A549 treated with ZK216348 at 1 μM for 4 hours (cell line): Measurements from ENCODE around the gene ATP5IF1. TPM values are rescaled to one million over a fixed set of nuclear protein-coding genes. Genes with fewer than 3 reads are reported as not detected.

ENCODE experiments used
- total RNA-seq: library from RNA; stranded (reverse); fragments of 200-300 nt; extraction: Qiagen RNA extraction; gene quantifications from 5 replicates; pipeline ENCODE4 v1.2.3, GENCODE V29; 2022; ENCODE audit warnings: low read depth

Gene ATP5IF1
- 149 to 183 TPM (median 163 TPM) in 5 replicates for total RNA-seq

GRCh38 chr1:28235755-28236655 lies at the start of gene ATP5IF1:
ATP5IF1 (plus strand) TSS chr1:28236124; CDS start chr1:28236184, 60 bp downstream.

DNA sequence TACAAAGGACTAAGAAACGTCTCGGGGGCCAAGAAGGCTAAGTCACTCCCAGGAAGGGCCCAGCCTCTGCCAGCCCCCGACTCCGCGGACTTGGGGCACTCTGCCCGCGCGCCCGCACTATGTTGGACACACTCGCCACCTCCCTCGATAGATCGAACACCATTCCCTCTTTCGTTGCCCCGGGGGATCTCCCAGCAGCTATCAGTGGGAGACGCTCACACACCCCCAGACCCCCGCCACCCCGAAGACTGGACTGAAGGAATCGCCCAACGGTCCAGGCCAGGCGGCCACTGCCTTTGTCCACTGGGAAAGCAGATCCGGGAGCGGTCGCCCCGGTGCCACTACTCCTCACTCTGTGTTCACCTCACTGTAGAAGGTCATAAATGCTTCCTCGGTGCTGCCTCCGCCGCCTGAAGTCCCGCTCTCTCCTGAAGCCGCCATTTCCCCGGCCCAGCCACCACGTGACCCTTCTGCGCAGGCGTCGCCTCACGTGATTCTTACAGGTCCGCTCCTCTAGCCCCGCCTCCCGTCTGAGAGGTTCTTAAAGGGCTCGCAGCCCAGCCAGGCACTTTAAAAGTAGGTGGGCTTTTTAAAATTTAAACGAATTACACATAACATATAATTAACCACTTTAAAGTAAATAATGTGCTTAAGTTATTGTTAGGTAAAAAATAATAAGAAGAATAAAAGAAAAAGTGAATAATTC lies 3.2 kb upstream of the ATP5IF1 start, which contains the start of gene DNAJC8:
TSS of gene DNAJC8 (minus strand) at position 472 of the 706 bp plus-strand sequence. CDS start at position 441, 31 bp downstream.

DNA sequence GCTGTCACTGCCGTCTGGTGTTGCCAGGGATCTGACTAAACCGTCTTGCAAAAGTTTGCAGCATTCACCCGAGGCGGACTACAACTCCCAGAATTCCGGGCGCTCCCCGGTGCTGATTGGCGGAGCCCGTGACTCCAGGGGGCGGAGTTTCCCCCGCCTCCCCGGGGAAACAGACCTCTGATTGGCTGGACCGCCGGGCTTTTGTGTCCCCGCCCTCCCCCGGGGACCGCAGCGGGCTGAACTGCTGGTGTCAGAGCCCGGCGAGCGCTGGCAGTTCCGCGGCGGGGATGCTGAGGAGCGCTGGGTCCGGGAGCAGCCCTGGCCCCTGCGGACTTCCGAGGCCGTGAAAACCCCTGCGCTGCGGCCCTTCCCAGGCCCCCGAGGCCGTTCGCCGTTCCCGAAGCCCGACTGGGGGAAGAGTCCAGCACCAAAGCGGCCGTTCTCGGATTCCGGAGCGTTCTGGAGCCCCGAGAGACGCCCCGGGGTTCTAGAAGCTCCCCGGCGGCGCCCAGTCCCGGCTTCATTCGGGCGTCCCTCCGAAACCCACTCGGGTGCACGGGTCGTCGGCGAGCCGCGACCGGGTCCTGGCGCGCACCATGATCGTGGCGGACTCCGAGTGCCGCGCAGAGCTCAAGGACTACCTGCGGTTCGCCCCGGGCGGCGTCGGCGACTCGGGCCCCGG lies 23.5 kb downstream of the ATP5IF1 start, which contains the start of gene SESN2:
TSS of gene SESN2 (plus strand) at position 267 of the 682 bp plus-strand sequence. CDS start at position 597, 330 bp downstream.

Other genes starting within 250 kb of the ATP5IF1 start
- gene EYA3, start 147.5 kb upstream of the ATP5IF1 start, total RNA-seq: 5.2 to 7.0 TPM (median 6.2 TPM) in 5 replicates
- gene PTAFR, start 59.4 kb upstream of the ATP5IF1 start, total RNA-seq: 0.13 to 0.36 TPM (median 0.20 TPM) in 5 replicates
- 70.6 to 86.4 TPM (median 78.1 TPM) in 5 replicates for gene DNAJC8, start 3.1 kb upstream of the ATP5IF1 start, total RNA-seq
- gene SESN2, start 23.4 kb downstream of the ATP5IF1 start, total RNA-seq: 5.7 to 9.8 TPM (median 7.5 TPM) in 5 replicates
- gene MED18, start 92.9 kb downstream of the ATP5IF1 start, total RNA-seq: 16.6 to 18.9 TPM (median 18.6 TPM) in 5 replicates
- 16.9 to 23.2 TPM (median 22.3 TPM) in 5 replicates for gene PHACTR4, start 133.6 kb downstream of the ATP5IF1 start, total RNA-seq